Measurements from ENCODE around the gene SHISA5.
"Not testable (repeated sequence)": the region's sequence is repeated elsewhere in the genome, so short reads cannot be mapped to it uniquely, and the experiment has no call there.

The SHISA5 gene

GRCh38 chr3:48504051-48504946, at the start of gene SHISA5:
Gene SHISA5 (minus strand): TSS chr3:48504174. CDS start chr3:48504094, 80 bp downstream.
- no peak for DNase-seq

- no peak for DNase-seq
These were observed 49.4 kb upstream of the SHISA5 start for GRCh38 chr3:48553361-48553760.

- DNase-seq = peak; percentile 53
These were observed 48.4 kb upstream of the SHISA5 start for GRCh38 chr3:48552111-48552951.

- not testable (repeated sequence) for DNase-seq
These were observed 47.7 kb upstream of the SHISA5 start for GRCh38 chr3:48551651-48552050.

GRCh38 chr3:48548729-48549705, 45.0 kb upstream of the SHISA5 start:
- no peak for DNase-seq

GRCh38 chr3:48548126-48548525, 44.2 kb upstream of the SHISA5 start:
- DNase-seq = no peak

- no peak for DNase-seq
These were observed 42.3 kb upstream of the SHISA5 start for GRCh38 chr3:48546203-48546829.

- DNase-seq = no peak
These were observed 40.2 kb upstream of the SHISA5 start for GRCh38 chr3:48544141-48544540.

GRCh38 chr3:48543271-48543866, 39.4 kb upstream of the SHISA5 start:
- no peak for DNase-seq

- DNase-seq = no peak
These were observed 34.5 kb upstream of the SHISA5 start for GRCh38 chr3:48538451-48538850.

- no peak for DNase-seq
These were observed 32.8 kb upstream of the SHISA5 start for GRCh38 chr3:48536785-48537184.

GRCh38 chr3:48536116-48536515, 32.1 kb upstream of the SHISA5 start:
- DNase-seq = no peak

GRCh38 chr3:48535578-48535977, 31.6 kb upstream of the SHISA5 start:
- DNase-seq = no peak

GRCh38 chr3:48532977-48533337, 29.0 kb upstream of the SHISA5 start:
- DNase-seq = no peak

GRCh38 chr3:48532271-48532976, 28.4 kb upstream of the SHISA5 start:
- DNase-seq = no peak

GRCh38 chr3:48530701-48531100, 26.7 kb upstream of the SHISA5 start:
- DNase-seq = not testable (repeated sequence)

- no peak for DNase-seq
These were observed 24.8 kb upstream of the SHISA5 start for GRCh38 chr3:48528754-48529153.

GRCh38 chr3:48528048-48528447, 24.1 kb upstream of the SHISA5 start:
- no peak for DNase-seq

- DNase-seq = no peak
These were observed 21.0 kb upstream of the SHISA5 start for GRCh38 chr3:48524970-48525369.

GRCh38 chr3:48521635-48522034, 17.7 kb upstream of the SHISA5 start:
- DNase-seq = no peak

- DNase-seq = no peak
These were observed 15.3 kb upstream of the SHISA5 start for GRCh38 chr3:48519277-48519643.
